Right ventricle myocardium superior (tissue), 1 donor: ENCODE measurements around the gene TLR1. TPM values are rescaled to one million over a fixed set of nuclear protein-coding genes. Genes with fewer than 3 reads are reported as not detected.
A peak's percentile ranks its signal among the peaks of the same experiment; 100 is the strongest.
"Not testable (repeated sequence)": the region's sequence is repeated elsewhere in the genome, so short reads cannot be mapped to it uniquely, and the experiment has no call there.

ENCODE experiments used
- ATAC-seq: fragments of 200-7000 bp; cut with Tn5 transposase; one replicate; pipeline ENCODE4 v1.9.1; 2020; ENCODE audit warnings: mild to moderate bottlenecking; ENCODE audit not compliant: poor library complexity
- DNase-seq: peaks from one replicate; pipeline ENCODE4 v3.0.0-alpha.2; 2020
- intact Hi-C: fragments of 100-400 bp; cut with DNase I; formaldehyde crosslinking; loops from one replicate; pipeline ENCODE4 v1.11.2; 2022
- total RNA-seq: library from RNA; stranded (reverse); fragmentation: NEBNext Ultra II Directional; extraction: Animal tissue kit (Norgen Biotek cat#: 25700); gene quantifications from one replicate; pipeline ENCODE4 v1.2.1, GENCODE V29; 2021
- donor health status: DM: no; HTN: yes; CAD: no; lungs with severe emphysema.

TLR1 gene
- total RNA-seq, 1 donor from 2014 or later = 3.4 TPM

- DNase-seq (no peak), ATAC-seq (no peak)
- intact Hi-C loops = no loop called here
Measured at GRCh38 chr4:38781854-38782261, 22.7 kb downstream of the TLR1 start.

GRCh38 chr4:38780833-38781484 is 23.6 kb downstream of the TLR1 start:
- no peak for DNase-seq
- intact Hi-C loops = no loop called here
- ATAC-seq = no peak

GRCh38 chr4:38779790-38780189 is 24.8 kb downstream of the TLR1 start:
- DNase-seq (no peak), ATAC-seq (no peak)
- intact Hi-C loops = no loop called here

GRCh38 chr4:38777925-38778324 is 26.7 kb downstream of the TLR1 start:
- ATAC-seq, intact Hi-C loops, DNase-seq: not testable (repeated sequence)

GRCh38 chr4:38775326-38775725 is 29.3 kb downstream of the TLR1 start:
- ATAC-seq (no peak), DNase-seq (no peak)
- intact Hi-C loops = no loop called here

- intact Hi-C loops = no loop called here
- DNase-seq = no peak
- no peak for ATAC-seq
Measured at GRCh38 chr4:38774181-38774955, 30.2 kb downstream of the TLR1 start.

GRCh38 chr4:38770281-38770680 is 34.3 kb downstream of the TLR1 start:
- DNase-seq, intact Hi-C loops, ATAC-seq: not testable (repeated sequence)

GRCh38 chr4:38769857-38770256 is 34.7 kb downstream of the TLR1 start:
- ATAC-seq = no peak
- no peak for DNase-seq
- intact Hi-C loops = no loop called here

GRCh38 chr4:38769441-38769840 is 35.1 kb downstream of the TLR1 start:
- ATAC-seq (peak; percentile 56), DNase-seq (no peak)
- intact Hi-C loops = no loop called here

- intact Hi-C loops = no loop called here
- DNase-seq (no peak), ATAC-seq (peak; percentile 71)
Measured at GRCh38 chr4:38768968-38769394, 35.6 kb downstream of the TLR1 start.

- DNase-seq = not testable (repeated sequence)
Measured at GRCh38 chr4:38766940-38767339, 37.7 kb downstream of the TLR1 start.

GRCh38 chr4:38765382-38765781 is 39.2 kb downstream of the TLR1 start:
- DNase-seq (no peak), ATAC-seq (no peak)
- intact Hi-C loops = no loop called here

More at GRCh38 chr4:38766940-38767339, 37.7 kb downstream of the TLR1 start:
- intact Hi-C loops, ATAC-seq: not testable (repeated sequence)

- DNase-seq = no peak
- intact Hi-C loops = loop anchor here (5.0 kb wide), 1 partner anchor 93 kb away; the partner anchor contains the start of gene TLR6
- no peak for ATAC-seq
Measured at GRCh38 chr4:38764277-38764676, 40.3 kb downstream of the TLR1 start.

- intact Hi-C loops = loop anchor here (5.0 kb wide), 1 partner anchor 95 kb away; the partner anchor contains the start of gene TLR6
- no peak for ATAC-seq
- no peak for DNase-seq
Measured at GRCh38 chr4:38762560-38762959, 42.0 kb downstream of the TLR1 start.

GRCh38 chr4:38759790-38760122 is 44.8 kb downstream of the TLR1 start:
- ATAC-seq (no peak), DNase-seq (no peak)
- intact Hi-C loops = loop anchor here (5.0 to 10.0 kb wide), 2 partner anchors 98 to 375 kb away; partner anchors contain the start of gene TLR6

- DNase-seq = peak; percentile 53
- ATAC-seq = peak; percentile 82
- intact Hi-C loops = loop anchor here (10.0 kb wide), 1 partner anchor 376 kb away; no protein-coding TSS in a partner anchor
Measured at GRCh38 chr4:38759113-38759789, 45.3 kb downstream of the TLR1 start.

- ATAC-seq (no peak), DNase-seq (no peak)
- intact Hi-C loops = loop anchor here (10.0 kb wide), 1 partner anchor 377 kb away; no protein-coding TSS in a partner anchor
Measured at GRCh38 chr4:38757945-38758600, 46.5 kb downstream of the TLR1 start.

GRCh38 chr4:38752941-38753806 is 51.4 kb downstream of the TLR1 start:
- intact Hi-C loops = loop anchor here (10.0 kb wide), 1 partner anchor 382 kb away; no protein-coding TSS in a partner anchor
- DNase-seq = peak; percentile 84
- ATAC-seq = peak; percentile 93
